ENCODE measurements around the gene LRP1B.

- TF ChIP-seq POLR2AphosphoS5 (IDR thresholded peaks at IDR 0.05; ENCODE audit: low read depth, low read length): no peak
- no peak for TF ChIP-seq POLR2A (IDR thresholded peaks at IDR 0.05; ENCODE audit: low read depth, low read length)
- TF ChIP-seq TAF1 (IDR thresholded peaks at IDR 0.05; ENCODE audit: borderline replicate concordance, low read depth, low read length): no peak
Measured at GRCh38 chr2:140410695-140411094, 1720.1 kb downstream of the LRP1B start.
